Stimulated activated CD8-positive, alpha-beta memory T cell treated with anti-CD3 and anti-CD28 coated beads, Interleukin-12 subunit alpha, Interleukin-12 subunit beta, amount 100 ng/mL, for 4 hours (primary cell): Measurements from ENCODE around the gene GAP43.

Experiments used
- DNase-seq: peaks from one replicate; pipeline ENCODE4 v3.0.0-alpha.2; 2020; ENCODE audit warnings: low read depth

GAP43 gene

DNA sequence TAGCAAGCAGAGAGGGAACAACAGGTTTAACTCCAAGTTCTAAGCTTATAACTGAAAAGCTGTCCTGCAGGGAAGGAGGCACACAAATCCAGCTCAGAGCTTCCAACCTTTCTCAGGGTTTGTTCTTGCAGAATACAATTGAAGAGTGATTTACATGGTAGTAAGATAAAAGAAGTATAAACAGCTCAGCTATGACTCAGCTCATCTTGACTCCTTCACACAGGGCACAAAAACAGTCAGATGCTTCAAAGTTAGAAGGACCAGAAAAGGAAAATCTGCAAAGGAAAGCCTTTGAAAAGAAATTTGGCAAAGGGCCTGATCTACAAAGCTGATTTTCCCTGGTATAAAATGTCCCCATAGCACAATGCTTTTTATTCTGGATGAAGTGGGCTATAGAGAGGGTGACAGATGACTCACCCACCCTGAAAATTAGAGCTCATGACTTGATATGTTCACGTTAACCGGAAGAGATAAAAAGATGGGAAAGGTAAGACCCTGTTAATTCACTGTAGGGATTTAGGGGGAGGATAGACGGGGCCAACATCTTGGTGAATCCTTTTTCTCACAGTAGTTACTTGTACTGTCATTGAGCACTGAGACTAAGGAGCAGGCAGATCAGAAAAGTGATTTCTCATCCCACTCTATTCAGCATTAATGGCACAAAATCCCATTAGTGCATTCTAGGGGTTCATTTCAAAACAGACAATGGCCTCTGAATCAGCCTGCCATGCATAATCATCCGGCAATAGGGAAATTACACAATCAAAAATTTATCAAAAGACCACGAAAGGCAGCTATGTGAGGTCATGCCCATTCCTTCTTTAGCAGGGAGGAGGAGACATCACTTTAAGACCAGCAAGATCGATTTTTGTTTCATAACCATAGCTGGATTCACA, 143.5 kb downstream of the GAP43 start:
- no peak for DNase-seq

GRCh38 chr3:115768661-115769060, 145.4 kb downstream of the GAP43 start:
- no peak for DNase-seq
